GM18951 (cell line): ENCODE data around the gene HLA-G.
"Not testable (repeated sequence)": the region's sequence is repeated elsewhere in the genome, so short reads cannot be mapped to it uniquely, and the experiment has no call there.

ENCODE experiments used
- POLR2A ChIP-seq: IDR thresholded peaks from 4 replicates; pipeline ENCODE4 v1.6.1; 2011; ENCODE audit warnings: mild to moderate bottlenecking; ENCODE audit not compliant: insufficient read length, insufficient read depth; ENCODE audit errors: extremely low read depth
- in situ Hi-C: fragments of 300-500 bp; cut with MboI; formaldehyde crosslinking; loops from one replicate; pipeline ENCODE4 v1.12.0; 2022; ENCODE audit warnings: low sequenced_read_pairs, mixed read lengths, inconsistent platforms; ENCODE audit not compliant: unreplicated experiment

Gene HLA-G

DNA sequence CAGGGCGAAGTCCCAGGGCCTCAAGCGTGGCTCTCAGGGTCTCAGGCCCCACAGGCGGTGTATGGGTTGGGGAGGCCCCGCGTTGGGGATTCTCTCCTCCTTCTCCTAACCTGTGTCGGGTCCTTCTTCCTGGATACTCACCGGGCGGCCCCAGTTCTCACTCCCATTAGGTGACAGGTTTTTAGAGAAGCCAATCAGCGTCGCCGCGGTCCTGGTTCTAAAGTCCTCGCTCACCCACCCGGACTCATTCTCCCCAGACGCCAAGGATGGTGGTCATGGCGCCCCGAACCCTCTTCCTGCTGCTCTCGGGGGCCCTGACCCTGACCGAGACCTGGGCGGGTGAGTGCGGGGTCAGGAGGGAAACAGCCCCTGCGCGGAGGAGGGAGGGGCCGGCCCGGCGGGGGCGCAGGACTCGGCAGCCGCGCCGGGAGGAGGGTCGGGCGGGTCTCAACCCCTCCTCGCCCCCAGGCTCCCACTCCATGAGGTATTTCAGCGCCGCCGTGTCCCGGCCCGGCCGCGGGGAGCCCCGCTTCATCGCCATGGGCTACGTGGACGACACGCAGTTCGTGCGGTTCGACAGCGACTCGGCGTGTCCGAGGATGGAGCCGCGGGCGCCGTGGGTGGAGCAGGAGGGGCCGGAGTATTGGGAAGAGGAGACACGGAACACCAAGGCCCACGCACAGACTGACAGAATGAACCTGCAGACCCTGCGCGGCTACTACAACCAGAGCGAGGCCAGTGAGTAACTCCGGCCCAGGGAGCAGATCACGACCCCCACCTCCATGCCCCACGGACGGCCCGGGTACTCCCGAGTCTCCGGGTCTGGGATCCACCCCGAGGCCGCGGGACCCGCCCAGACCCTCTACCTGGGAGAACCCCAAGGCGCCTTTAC is at the start of gene HLA-G:
Gene HLA-G (plus strand): TSS at position 247 of the 892 bp plus-strand sequence. CDS start 20 bp downstream, at position 267.
- TF ChIP-seq POLR2A, result no peak

DNA sequence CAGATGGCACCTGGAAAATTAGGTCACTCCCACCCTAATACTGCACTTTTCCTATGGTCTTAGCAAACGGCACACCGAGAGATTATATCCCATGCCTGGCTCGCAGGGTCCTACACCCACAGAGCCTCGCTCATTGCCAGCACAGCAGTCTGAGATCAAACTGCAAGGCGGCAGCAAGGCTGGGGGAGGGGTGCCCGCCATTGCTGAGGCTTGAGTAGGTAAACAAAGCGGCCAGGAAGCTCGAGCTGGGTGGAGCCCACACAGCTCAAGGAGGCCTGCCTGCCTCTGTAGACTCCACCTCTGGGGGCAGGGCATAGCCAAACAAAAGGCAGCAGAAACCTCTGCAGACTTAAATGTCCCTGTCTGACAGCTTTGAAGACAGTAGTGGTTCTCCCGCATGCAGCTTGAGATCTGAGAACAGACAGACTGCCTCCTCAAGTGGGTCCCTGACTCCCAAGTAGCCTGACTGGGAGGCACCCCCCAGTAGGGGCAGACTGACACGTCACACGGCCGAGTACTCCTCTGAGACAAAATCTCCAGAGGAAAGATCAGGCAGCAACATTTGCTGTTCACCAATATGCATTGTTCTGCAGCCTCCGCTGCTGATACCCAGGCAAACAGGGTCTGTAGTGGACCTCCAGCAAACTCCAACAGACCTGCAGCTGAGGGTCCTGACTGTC is 47.5 kb upstream of the HLA-G start:
- in situ Hi-C loops, result not testable (repeated sequence)

More for the DNA sequence above, at the start of gene HLA-G:
- in situ Hi-C loops, result no loop called here

DNA sequence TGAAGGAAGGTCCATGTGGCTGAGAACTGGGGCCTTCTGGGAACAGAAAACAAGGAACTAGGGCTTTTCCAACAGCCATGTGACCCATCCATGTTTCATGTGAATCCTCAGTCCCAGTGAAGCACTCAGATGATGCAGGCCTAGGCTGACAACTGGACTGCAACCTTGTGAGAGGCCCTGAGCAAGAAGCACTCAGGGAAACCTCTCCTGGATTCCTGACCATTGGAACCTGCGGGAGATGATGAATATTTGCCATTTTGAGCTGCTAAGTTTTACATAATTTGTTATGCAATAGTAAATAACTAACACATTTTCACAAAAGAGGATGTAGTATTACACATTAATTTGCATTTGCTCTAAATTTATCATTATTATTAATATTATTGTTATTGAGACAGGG is 38.4 kb upstream of the HLA-G start:
- TF ChIP-seq POLR2A, result no peak
- in situ Hi-C loops, result no loop called here

DNA sequence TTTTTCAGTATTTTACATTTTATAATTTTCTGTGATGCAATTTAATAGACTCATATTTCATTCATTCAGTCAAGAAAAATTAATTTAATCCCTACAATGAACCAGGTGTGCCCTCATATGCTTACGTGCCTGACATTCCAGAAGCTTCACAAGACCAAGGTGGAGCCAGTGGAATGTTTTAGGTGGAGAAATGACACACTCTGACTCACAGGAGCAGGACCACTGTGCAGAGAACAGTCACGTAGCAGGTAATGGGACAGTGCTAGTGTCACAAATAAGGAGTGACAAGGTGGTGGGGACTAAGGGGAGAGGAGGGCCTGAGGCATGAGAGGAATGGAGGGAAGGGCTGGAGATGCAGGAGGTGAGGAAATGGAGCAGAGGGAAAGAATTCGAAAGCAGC is 37.0 kb upstream of the HLA-G start:
- in situ Hi-C loops, result no loop called here
- no peak for TF ChIP-seq POLR2A

DNA sequence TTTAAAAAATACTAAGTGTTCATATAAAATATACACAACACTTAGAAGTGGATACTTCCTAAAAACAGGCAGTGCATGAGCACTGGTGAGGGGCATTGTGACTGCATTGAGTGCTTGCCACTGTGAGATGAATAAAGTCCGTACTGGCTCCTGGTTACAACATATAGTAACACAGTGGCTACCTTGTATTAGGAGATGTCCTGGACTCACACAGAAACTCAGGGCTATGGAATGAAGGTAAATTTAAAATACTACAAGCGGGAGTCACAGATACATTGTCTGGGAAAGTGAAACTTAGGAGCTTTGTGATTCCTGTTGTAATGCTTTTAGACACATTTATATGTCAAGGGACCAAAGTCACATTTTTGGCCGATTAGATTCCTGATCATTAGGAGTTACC is 36.5 kb upstream of the HLA-G start:
- TF ChIP-seq POLR2A, result no peak
- in situ Hi-C loops, result no loop called here

DNA sequence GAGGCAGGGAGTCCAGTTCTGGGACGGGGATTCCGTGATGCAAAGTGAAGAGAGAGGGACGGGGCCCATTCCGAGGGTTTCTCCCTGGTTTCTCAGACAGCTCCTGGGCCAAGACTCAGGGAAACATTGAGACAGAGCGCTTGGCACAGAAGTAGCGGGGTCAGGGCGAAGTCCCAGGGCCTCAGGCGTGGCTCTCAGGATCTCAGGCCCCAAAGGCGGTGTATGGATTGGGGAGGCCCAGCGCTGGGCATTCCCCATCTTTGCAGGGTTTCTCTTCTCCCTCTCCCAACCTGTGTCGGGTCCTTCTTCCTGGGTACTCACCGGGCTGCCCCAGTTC is 35.9 kb upstream of the HLA-G start:
- no peak for TF ChIP-seq POLR2A
- in situ Hi-C loops, result no loop called here

DNA sequence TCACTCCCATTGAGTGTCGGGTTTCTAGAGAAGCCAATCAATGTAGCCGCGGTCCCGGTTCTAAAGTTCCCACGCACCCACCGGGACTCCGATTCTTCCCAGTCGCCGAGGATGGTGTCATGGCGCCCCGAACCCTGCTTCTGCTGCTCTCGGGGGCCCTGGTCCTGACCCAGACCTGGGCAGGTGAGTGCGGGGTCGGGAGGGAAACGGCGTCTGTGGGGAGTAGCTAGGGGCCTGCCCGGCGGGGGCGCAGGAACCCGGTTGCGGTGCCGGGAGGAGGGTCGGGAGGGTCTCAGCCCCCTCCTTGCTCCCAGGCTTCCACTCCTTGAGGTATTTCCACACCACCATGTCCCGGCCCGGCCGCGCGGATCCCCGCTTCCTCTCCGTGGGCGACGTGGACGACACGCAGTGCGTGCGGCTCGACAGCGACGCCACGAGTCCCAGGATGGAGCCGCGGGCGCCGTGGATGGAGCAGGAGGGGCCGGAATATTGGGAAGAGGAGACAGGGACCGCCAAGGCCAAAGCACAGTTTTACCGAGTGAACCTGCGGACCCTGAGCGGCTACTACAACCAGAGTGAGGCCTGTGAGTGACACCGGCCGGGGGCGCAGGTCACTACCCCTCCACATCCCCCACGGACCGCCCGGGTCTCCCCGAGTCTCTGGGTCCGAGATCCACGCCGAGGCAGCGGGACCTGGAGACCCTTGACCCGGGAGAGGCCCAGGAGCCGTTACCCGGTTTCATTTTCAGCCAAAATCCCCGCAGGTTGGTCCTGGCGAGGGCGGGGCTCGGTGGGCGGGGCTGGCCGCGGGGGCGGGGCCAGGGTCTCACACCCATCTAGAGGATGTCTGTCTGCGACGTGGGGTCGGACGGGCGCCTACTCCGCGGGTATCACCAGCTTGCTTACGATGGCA is 35.2 kb upstream of the HLA-G start:
- in situ Hi-C loops, result no loop called here

DNA sequence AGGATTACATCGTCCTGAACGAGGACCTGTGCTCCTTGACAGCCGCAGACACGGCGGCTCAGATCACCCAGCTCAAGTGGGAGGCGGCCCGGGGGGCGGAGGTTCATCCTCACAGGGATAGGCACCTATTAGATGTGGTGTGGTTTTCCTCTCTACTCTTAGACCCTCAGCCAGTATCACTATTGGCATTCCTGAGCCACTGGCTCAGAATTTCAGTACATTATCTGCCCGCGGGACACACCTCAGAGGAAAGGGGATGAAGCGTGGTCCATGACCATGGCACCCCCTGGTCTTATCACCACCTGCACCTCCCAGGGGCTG is 34.6 kb upstream of the HLA-G start:
- in situ Hi-C loops, result no loop called here
- TF ChIP-seq POLR2A, result no peak

More for the DNA sequence above, 35.2 kb upstream of the HLA-G start:
- no peak for TF ChIP-seq POLR2A

DNA sequence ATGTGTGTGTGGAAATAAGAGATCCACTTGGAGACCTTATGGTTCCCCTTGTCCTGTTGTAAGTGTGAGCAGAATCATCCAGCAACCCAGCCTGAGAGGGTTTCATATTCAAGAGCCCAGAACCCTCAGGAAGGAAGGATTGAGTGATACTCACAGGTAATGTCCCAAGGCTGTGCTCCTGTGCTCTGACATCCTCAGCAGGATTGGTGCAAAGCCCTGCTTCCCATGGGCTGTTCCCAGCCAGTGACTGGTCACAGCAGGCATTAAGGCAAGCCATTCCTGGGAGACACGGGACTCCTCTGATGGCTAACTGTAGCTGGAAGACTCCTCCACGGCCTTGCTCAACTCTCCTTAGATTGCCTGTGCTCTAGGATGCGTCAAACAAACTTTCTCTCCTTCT is 33.8 kb upstream of the HLA-G start:
- in situ Hi-C loops, result no loop called here
- TF ChIP-seq POLR2A, result no peak

DNA sequence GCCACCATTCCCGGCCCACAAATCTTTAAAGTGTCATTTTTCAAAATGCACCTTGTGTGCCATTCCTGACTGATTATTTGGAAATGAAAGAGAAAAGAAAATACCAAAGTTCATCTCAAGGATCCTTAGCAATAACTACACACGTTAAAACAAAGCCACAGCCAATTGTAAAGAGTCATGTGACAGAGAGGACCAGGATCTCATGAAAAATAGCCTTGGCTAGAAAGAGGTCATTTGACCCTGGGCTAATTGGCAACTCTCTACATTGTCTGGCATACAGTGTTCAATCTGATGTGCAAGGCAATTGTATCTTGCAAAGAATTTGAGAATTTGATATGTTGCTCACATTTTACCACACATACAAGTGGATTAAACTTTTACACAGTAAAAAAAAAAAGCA is 31.6 kb upstream of the HLA-G start:
- in situ Hi-C loops, result loop anchor here (5.0 kb wide), 1 partner anchor 156 kb away; no protein-coding TSS in a partner anchor
- TF ChIP-seq POLR2A, result no peak

DNA sequence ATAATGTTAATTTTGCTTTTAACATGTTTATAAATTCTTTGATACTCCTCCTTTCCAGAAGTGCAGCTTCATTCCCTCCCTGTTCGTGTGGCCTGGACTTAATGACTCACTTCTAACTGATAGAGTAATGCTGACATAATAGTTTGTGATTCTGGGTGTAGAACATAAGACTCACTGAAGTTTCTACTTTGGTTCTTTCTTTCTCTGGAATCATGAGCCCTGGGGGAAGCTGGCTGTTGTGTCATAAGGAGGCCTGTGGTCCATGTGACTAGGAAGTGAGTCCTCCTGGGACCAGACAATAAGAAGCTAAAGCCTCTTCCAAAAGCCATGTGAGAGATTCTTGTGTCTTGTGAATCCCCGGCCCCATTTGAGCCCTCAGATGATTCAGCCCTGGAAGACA is 30.5 kb upstream of the HLA-G start:
- in situ Hi-C loops, result loop anchor here (5.0 kb wide), 1 partner anchor 155 kb away; no protein-coding TSS in a partner anchor
- no peak for TF ChIP-seq POLR2A

DNA sequence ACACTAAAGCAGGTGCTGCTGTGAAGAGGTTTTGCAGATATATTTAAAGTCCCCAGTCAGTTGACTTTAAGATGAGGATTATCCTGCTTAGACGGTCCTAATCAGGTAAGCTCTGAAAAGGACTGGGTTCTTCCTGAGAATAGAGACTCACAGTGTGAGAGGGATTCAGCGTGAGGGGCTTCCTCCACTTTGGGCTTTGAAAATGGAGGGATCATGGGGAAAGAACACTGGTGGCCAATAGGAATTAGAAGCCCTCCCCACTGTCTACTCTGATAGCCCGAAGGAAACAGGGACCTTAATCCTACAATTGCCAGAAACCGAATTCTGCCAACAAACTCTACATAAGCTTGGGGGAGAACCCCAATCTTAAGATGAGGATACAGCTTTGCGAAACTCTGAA is 29.7 kb upstream of the HLA-G start:
- in situ Hi-C loops, result loop anchor here (5.0 kb wide), 1 partner anchor 154 kb away; no protein-coding TSS in a partner anchor
- no peak for TF ChIP-seq POLR2A

DNA sequence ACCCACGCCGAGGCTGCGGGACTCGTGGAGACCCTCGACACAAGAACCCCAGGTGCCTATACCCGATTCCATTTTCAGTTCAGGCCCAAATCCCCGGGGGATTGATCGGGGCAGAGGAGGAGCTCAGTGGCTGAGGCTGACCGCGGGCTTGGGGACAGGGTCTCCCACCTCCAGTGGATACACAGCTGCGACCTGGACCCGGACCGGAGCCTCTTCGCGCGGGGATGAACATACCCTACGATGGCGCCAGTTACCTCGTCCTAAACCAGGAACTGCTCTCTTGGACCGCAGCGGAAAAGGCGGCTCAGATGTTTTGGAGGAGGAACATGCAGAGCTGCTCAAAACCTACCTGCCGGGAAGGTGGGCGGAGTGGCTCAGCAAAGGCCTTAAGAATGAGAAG is 27.4 kb upstream of the HLA-G start:
- in situ Hi-C loops, result no loop called here
- TF ChIP-seq POLR2A, result no peak
